Middle frontal gyrus (tissue), 1 donor: ENCODE data around the gene SLC5A12.
A peak's percentile ranks its signal among the peaks of the same experiment; 100 is the strongest.
"Not testable (repeated sequence)": the region's sequence is repeated elsewhere in the genome, so short reads cannot be mapped to it uniquely, and the experiment has no call there.

ENCODE experiments used
- DNase-seq: peaks from one replicate; pipeline ENCODE4 v3.0.0-alpha.2; 2015; ENCODE audit warnings: low spot score; ENCODE audit errors: extremely low spot score

Gene SLC5A12

DNA sequence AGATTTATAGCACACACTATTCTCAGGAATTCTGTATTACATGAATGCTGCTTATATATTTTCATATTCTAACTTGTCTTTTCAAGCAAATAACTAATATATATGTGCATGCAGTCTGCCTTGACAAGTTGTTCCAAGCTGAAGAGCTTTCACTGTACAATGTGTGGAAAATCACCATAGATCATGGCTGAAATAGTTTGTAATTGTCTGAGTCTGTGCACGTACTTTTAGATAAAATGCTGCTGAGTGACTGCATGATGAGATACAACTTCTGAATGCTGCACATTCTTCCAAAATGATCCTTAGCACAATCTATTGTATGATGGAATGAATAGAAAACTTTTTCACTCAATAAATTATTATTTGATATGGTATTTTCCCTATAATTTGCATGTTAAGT lies 58.9 kb downstream of the SLC5A12 start:
- no peak for DNase-seq

DNA sequence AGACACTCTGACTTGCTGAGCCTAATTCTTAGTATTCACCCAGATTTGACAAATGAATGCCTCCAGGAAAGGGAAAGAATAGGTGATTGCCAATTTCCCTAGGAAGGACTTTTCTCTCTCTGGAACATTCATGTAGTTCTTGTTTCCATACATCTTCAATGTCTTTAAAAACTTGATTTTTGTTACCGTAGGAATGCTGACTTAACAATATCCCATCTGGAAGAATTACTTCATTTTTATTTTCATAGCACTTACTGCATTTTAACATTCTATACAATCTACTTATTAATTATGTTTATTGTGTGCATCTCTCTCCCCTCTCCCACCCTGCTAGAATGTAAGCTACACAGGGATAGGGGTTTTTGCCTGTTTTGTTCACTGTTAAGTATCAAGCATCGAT lies 66.6 kb downstream of the SLC5A12 start:
- no peak for DNase-seq

DNA sequence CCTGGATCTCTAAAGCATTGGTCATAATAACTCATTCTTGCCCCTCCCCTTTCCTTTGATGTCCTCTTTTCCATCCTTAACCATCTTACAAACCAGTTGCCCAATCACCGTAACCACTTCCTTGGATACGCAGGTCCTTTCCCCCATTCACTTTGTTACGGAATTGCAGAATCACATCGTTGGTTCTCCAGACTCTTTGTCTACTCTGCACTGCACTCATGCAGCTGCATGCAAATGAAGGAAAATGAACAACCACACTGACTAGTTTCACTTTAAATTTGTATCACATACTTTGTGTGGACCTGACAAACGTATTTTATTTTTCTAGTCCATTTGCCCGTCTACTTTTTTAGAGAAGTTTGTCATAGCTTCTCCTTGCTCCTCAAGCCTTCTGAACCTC lies 69.9 kb downstream of the SLC5A12 start:
- DNase-seq, result no peak

DNA sequence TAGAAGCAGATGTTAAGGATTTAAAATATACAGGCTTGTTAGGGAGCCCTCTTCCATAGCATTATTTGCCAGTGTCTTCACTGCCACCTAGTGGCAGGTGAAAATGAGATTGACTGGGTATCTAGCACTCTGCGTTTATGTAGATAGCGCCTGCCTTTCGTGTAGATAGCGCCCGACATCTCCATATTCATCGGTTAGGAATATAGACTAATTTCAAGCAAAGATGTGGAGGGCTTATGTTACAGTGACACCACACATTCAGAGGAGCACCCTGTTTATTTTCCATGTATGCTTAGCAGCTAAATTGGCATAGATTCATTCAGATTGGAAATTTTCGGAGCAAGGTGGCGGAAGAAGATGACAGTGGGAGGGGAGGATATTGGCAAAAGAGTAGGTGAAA lies 72.0 kb downstream of the SLC5A12 start:
- DNase-seq, result peak; percentile 30

DNA sequence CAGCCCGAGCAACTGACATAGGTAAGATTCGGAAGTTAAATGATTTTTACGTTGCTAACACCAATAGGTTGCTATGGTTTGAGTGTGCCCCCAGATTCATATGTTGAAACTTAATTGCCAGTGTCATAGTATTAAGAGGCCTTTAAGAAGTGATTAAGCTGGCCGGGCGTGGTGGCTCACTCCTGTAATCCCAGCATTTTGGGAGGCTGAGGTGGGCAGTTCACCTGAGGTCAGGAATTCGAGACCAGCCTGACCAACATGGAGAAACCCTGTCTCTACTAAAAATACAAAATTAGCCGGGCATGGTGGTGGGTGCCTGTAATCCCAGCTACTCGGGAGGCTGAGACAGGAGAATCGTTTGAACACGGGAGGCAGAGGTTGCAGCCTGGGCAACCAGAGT lies 78.5 kb downstream of the SLC5A12 start:
- DNase-seq, result not testable (repeated sequence)

DNA sequence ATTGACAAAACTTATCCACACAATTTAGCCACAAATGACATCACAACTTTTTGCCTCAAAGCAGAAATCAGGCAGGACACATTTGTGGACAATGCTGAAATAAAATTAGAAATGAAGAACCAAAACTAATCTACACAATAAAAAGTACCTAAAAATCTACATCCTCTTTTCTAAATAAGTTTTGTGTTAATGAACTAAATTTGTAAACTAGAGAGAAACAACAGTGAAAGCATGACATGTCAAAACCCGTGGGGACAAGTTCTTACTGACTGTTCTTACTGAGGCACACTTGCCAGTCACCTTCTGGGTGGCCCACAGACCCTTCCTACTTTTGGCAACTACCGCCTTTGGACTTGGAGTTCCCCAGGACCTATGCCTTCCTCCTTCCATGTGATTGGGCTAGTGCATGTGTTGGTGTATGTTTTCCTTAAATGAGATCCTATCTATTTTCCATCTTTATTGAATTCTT lies 89.1 kb downstream of the SLC5A12 start:
- no peak for DNase-seq

DNA sequence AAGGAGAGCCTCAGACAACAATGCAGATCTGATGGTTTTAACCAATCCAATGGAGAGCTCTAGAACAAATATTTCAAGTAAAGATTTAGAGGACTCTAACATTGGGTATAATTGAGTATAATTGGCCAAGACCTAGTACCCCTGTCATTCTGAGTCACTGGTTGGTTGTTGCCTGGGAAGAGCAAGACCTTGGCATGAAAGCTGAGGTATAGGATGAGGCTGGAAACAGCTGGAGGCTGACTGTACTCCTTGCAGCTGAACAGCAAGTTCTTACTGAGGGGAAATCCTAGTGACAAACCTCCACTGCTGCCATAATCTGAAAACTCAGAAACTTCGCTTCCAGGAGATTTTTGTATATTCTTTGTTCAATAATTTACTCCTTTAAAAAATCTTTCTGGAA lies 95.5 kb downstream of the SLC5A12 start:
- DNase-seq, result no peak

DNA sequence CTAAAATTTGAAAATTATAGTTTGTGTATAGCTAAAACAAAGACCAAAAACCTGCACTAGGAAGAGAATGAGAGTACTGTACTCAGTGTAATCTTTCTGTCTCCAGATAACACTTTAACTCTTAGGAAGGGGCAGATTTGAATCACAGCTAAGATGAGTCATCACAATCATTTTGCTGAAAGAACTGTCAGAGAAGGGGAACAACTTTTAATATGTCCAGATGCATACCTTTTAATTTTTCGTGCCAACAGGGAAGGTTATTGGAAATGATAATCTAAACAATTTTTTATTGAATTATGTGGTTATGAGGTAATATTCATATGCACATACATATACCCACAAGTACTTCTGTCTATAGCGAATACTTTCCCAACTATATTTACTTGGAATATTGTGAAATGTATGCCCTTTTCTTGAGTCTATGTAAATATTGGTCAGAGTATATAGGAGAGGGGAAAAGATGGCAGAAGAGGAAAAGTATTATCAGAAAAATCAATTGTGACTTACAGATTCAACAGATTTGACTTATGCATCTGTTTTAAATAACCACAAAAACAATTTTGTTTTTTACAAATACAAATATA lies 98.7 kb downstream of the SLC5A12 start:
- DNase-seq, result no peak

DNA sequence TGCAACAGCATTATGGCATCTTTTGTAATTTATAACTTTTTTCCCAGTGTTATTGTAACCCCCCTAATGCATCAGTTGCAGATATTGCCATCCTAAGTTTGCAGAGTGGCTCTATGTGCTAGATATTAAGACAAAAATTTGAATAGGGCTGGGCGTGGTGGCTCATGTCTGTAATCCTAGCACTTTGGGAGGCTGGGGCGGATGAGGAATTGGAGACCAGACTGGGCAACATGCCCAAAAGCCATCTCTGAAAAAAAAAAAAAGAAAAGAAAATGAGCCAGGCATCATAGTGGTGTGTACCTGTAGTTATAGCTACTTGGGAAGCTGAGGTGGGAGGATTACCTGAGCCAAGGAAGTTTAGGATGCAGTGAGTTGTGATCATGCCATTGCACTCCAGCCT lies 99.7 kb downstream of the SLC5A12 start:
- DNase-seq, result no peak

DNA sequence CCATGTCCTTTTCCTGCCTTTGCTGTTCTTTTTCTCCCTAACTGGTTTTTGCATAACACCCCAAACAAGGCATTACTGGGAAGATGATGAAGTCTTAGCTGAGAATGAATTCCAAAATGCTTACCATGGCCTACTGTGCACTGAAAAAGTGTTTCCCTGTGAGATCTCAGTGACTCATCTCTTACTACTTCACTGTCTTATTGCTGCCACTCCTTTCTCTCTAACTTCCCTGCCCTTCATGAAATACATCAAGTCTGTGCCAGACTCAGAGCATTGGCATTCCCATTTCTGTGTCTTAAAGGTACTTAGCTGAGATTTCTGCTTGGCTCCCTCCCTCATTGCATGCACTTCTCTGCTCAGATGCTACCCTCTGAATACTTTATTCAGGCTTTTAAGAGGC lies 100.7 kb downstream of the SLC5A12 start:
- DNase-seq, result no peak

DNA sequence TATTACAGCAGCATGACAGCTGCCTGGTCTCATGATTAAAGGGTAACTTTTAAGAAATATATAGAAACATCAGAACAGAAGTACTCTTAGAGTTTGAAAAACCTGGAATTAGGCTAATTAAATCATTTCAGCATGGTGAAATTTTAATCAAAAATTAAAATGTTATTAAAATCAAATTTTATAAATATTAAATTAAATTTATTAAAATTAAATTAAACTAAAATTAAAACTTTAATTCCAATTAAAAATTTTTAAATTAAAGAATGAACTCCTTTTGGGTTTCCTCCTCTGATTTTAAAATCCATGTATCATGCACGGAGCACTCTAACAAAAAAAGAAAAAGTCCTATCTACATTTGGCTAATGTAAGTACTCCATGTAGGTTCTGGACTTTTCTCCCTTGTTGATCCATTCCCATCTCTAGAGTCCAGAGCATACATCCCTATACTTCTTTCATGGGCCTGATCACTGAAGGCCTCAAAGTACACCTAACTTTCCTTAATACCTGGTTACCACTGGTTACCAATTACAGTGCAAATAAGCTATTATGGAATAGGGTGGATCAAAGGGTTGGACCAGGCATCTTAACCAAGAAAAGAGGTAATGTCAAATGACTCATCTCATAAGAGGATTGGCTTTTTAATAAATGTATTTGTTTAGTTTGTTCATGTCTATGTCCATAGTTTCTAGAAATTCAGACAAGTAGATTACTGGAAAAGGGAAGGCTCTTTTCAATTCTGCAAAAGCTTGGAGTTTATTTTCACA lies 101.4 kb downstream of the SLC5A12 start:
- DNase-seq, result no peak

DNA sequence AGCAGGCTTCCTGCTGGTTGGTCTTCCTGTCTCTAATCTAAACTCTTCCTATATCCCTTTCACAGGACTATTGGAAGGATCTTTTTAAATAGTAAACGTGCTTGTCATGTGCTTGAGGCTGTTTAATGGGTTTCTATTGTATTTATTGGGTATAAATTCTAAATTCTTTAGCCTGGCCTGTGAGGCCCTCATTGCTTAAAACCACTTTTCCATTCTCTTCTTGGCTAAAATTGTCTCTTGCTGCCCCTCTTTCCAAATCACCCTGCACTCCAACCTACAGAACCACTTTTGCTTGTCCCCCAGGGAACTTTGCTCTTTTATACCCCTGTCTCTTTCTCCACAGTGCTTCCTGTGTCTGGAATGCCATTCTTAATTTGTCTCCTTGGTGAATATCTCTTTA lies 103.4 kb downstream of the SLC5A12 start:
- DNase-seq, result no peak
